ENCODE measurements around the gene TMEM236. TPM values are rescaled to one million over a fixed set of nuclear protein-coding genes. Genes with fewer than 3 reads are reported as not detected.

The TMEM236 gene
- total RNA-seq, 1 experiment from 2014 or later: 0.04 TPM

Small RNA genes lying within 50 kb of the gene (microRNA-seq; reads per million reads assigned to microRNA genes)
- not detected for gene MIR511 (ENCODE audit: unreplicated experiment)

Other genes starting within 250 kb of the TMEM236 start
- gene HACD1, start 134.8 kb upstream of the TMEM236 start, total RNA-seq (2014; rRNA removed): 14.9 and 15.3 TPM in 2 replicates
- gene STAM, start 108.0 kb upstream of the TMEM236 start, total RNA-seq (2014; rRNA removed): 7.8 and 9.5 TPM in 2 replicates
- gene MRC1, start 57.1 kb downstream of the TMEM236 start, total RNA-seq (2014; rRNA removed): not detected in 2 replicates
- gene SLC39A12, start 199.7 kb downstream of the TMEM236 start, total RNA-seq (2014; rRNA removed): not detected in 2 replicates